Stimulated activated CD8-positive, alpha-beta memory T cell treated with anti-CD3 and anti-CD28 coated beads, Interleukin-7, amount 100 ng/mL, for 24 hours (primary cell): ENCODE data around the gene GSDMA.

Experiments
- DNase-seq: peaks from one replicate; pipeline ENCODE4 v3.0.0-alpha.2; 2020; ENCODE audit warnings: low read depth

GSDMA gene, protein sequence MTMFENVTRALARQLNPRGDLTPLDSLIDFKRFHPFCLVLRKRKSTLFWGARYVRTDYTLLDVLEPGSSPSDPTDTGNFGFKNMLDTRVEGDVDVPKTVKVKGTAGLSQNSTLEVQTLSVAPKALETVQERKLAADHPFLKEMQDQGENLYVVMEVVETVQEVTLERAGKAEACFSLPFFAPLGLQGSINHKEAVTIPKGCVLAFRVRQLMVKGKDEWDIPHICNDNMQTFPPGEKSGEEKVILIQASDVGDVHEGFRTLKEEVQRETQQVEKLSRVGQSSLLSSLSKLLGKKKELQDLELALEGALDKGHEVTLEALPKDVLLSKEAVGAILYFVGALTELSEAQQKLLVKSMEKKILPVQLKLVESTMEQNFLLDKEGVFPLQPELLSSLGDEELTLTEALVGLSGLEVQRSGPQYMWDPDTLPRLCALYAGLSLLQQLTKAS

DNA sequence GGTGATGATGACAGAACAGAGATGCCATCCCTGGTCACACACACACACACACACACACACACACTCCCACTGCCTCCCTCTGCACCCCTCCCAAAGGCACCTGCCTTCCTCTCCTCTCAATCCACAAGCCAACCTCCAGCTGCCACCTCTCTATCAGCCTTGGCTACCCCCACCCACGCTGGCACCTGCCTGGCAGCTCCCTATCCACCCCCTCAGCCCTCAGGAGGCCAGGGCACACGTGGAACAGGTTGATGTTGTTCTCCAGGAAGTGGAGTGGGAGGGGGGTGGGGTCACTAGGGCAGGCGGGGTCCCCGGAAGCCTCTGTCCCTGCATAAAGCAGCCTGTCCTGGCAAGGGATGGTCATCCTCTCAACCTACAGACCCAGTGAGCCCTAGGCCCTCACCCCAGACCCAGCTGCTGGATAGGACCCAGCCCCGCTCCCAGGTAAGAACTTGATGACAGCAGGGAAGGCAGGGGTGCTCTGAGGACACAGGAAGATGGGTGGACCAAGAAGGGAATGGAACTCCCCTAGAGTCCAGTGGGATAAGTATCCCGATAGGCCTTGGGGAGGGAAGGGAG, at the start of gene GSDMA:
Gene GSDMA, plus strand, starts transcription at position 363 of the 579 bp plus-strand sequence. CDS start 2,684 bp downstream, outside the sequence.
- no peak for DNase-seq

DNA sequence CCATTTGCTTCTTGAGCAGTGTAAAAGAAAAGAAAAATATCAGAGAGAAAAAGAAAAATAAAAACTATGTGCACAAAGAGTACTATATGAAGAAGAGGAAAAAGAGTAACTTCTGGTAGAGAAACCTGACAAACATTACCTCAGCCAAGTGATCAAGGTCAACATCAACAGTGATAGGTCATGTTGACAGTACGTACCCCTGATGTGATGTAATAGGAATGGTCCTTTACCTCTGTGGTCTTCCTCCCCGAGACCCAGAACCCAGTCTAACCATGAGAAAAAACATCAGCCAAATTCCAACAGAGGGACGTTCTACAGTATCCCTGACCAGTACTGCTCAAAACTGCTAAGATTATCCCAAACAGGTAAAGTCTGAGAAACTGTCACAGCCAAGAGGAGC, 48.8 kb upstream of the GSDMA start:
- no peak for DNase-seq

DNA sequence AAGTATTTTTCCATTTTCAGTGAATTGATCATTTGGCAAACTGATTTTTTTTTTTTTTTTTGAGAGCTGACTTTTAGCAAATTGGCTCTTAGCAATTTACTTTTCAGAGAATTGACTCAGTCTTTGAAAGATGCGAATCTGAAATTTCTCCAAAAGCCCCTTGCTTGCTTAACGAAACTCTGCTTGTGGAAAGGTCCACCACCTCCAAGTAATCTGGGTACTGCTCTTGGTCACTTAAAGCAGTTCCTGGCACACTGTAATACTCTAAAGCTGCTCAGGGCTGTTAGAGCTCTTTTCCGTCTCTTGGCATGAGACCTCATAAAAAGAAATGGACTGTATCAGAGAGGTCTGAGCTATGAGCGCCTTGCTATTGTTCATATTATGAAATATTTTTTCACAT, 47.2 kb upstream of the GSDMA start:
- DNase-seq = no peak

DNA sequence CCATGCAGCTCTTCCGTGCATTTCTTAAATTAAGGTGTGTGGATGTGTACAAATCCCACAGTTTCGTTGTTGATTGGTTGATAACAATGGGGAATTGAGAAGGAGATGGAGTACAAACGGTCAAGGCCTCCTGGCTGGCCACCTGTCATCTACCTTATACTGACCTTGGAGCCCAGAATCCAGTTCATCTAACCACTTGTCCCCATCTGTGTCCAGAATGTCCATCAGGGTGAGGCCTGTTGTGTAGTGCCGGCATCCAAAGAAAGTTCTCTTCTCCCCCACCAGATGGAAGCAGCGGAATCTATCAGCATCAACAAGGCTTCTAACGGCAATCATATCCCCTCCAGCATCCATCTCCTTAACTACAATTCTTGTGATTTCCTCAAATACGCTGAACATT, 45.9 kb upstream of the GSDMA start:
- no peak for DNase-seq

DNA sequence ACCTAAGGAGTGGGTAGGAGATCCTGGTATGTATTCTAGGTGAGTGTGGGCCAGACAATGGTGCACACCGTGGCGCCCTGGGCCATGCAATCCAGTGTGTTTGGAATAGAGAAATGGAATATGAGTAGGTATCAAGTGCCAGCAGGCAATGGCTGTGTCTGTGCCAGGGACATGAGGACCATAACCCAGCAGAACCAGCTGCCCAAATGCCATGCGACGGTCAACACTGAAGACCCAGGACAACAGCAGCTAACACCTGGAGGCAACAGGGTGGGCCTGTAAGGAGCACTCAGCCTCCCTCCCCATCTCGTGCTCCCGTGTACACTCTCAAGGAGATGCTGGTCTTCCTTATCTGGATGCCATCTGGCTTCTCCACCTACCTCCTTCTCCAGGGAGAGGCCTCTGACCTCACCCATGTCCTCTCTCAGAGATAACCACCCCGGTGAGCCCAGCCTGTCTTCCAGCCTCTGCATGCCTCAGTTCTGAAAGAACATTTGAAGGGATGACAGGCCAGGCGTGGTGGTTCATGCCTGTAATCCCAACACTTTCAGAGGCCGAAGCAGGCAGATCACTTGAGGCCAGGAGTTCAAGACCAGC, 43.6 kb upstream of the GSDMA start:
- no peak for DNase-seq

DNA sequence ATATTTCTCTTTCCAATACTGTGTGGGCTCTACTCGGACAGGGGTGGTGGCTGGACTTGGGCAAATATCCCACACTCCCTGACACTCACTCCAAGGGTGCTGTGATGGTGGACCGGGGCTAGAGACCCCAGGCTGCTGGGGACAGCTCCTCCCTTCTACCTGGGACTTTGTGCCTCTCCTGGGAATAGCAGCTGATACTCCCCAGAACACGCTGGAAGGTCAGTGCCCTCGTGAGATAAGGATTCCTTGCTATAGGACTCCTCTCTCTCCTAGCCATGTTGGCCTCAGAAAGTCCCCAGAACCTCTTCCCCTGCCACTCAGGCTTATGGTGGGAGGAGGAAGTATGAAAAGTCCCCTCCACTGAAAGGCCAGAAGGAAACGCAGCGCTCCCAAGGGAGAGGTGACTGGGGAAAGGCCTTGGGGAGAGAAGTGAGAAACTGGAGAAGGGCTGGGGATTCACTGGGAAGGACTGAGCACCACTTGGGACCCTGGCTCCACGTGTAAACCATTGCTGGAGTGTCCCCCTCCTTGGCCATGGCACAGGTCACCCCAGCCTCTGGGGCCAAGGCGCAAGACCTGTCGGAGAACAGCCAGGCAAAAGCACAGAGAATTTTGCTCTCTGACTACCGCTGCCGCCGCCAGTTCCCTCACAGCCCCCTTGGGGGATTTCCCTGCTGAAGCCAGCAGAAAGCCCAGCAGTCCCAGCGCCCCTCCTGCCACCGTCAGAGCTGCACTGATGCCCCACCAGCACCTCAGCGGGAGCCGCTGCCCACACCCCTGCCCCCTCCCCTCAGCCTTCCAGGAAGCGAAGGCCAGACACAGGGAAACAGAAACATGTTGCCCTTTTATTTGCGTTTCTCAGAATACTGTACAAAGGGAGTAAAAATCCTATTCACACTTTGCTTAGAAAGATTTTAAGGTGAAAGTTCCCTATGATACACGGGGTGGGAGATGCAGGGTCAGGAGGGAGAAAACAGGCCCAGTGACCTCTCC, 42.3 kb upstream of the GSDMA start:
- DNase-seq = no peak

DNA sequence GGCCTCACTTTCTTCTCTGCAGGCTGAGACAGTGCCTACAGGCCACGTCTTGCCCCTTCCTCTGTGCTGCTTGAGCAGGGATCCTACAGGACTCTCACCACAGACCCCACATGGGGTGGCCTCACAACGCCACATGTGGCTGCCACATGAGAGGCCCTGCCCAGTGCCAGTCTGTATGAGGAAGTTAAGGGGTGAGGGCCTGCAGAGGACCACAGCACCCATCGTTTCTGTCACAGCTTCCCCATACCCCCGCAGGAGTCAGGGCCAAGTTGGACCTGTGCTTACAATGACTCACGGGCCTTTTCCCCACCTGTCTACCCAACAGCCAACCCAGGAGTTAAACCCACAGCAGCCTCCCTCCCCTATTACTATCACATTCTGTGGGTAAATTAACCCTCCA, 41.5 kb upstream of the GSDMA start:
- DNase-seq = no peak

DNA sequence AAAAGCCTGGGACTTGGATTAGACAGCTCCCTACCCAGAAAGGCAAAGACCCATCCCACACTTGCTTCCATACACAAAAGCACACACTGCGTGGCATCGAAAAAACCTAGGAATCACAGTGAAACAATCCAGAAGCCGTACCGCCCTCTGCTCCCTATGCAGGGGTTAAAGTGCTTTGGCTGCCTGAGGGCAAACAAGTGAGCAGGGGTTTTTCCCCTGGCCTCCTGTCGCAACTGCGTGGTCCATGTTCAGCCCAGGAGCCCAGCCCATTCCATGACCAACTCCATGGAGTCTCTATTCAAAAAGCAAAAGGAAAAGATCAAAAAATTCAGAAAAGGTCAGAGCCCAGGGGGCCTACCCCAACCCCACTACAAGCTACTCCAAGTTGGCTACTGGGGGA, 40.8 kb upstream of the GSDMA start:
- DNase-seq = no peak

DNA sequence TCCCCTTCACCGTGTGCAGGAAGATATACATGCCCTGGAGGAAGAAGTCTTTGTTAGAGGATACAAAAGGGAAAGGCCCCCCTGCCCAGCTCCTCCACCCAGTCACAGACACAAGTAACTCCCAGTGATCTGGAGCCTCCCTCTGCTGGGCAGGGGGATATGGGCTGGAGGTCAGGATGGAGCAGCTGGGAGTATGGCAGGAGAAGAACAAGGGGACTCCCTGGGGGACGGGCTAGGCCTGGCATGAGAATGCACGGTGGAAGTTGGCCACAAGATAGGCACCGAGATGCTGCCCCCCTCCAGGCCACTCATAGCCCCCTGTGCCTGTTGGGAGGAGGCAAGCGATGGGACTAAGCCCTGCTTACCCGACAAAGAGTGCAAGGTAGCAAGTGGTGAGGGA, 39.6 kb upstream of the GSDMA start:
- DNase-seq = no peak

DNA sequence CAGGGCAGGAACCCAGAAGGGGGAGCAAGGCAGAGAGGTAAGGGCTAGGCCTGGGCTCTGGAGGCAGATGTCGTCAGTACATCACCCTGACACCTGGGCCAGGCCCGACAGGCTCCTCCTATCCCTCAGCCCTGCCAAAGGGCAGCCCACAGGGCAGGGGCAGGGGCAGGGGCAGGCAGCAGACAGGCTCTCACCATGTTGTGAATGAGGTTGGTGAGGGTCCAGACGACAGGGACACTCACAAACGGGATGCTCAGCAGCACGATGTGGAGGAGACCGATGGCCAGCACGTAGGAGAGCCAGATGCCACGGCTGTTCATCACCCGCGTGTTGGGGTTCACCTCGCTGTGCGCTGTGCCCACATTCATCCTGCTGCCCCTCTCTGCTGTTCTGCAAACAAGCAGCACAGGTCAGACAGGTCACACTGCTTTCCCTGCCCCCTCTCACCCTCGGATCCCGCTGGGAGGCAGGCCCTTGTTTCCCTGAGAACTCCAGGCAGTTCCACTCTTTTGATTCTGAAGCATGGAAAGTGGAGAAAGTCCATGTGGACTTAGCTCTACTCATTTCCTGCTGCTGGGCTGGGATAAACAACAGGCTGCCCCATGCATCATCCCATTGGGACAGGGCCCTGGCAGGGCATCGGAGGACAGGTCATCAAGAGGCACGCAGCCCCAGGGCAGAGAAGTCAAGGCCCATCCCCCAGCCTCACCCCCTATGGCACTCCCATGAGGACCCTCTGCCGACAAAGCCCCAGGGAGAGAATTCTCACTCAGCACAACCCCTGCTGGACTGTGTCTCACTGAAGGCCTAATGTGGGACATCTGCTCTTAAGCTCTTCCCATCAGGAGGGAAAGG, 38.7 kb upstream of the GSDMA start:
- DNase-seq = no peak

DNA sequence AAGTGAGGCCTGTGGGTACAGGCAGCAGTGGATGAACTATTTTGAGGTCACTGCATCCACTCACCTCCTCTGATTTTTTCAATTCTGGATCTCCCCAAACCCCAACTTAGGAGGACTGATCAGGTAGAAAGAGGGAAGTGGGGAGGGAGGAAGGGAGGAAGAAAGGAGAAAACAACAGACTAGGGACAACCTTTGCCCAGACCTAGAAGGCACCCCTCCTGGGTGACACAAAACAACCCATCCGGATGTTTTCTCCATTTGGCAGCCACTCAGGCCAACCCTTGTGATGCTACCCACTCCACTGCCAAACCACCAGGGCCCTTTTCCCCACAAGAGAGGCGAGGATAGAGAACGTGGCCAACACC, 38.1 kb upstream of the GSDMA start:
- DNase-seq = no peak

DNA sequence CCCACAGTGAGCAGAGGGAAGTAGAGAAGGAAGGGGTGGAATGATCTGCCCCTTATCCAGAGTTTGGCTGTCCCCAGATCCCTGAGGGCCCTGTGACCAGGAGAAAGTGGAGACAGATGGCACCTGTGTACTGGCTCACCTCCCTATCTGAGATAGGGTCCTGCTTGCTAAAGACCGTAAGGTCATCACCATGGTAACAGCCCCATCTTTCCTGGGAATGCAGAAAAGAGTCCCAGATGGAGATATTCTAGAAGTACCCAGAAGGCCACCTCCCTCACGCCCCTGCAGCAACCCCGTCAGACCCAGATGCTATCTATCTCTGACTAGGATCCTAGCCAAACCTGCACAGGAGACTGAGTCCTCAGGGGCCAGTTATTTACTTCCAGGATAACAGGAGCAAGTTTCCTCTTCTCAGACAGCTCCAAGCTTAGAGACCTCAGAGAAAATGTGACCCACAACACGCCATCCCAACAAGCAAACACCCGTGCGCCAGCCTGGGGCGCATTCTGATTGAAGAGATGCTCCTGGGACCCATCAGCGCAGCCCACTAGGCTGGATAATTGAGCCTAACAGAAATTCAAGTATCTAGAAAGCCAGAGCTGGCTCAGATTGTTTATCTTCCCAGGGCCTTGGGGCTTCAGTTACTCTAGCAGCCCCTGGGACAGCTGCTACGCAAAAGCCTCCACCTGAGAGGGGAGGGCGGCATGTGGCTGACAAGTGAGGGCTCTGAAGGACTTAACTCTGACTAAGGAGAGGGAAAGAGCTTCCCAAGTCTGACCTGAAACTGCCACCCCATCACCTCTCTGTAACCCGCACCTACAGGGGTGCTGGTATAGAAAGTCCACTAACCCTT, 37.3 kb upstream of the GSDMA start:
- DNase-seq = no peak

DNA sequence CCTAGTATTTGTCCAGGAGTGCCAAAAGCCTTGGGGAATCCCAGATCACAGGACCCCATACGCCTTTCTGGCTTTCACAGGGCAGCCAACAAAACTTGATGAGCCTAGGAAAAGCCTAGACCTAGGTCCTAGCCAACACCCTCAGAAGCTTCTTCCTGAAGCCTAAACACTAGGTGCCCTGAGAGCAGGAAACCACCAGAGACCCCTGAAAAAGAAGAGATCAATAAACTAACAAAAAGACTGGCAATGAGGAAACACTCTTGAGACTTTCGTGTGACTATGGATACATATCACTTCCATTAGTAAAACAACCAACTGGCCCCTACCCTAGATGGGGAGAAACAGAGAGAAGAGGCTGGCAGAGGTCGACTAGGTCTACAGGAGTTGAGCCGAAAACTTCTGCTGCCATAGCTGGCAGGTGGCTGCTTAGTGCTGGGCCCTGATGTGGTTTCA, 36.6 kb upstream of the GSDMA start:
- DNase-seq = no peak

DNA sequence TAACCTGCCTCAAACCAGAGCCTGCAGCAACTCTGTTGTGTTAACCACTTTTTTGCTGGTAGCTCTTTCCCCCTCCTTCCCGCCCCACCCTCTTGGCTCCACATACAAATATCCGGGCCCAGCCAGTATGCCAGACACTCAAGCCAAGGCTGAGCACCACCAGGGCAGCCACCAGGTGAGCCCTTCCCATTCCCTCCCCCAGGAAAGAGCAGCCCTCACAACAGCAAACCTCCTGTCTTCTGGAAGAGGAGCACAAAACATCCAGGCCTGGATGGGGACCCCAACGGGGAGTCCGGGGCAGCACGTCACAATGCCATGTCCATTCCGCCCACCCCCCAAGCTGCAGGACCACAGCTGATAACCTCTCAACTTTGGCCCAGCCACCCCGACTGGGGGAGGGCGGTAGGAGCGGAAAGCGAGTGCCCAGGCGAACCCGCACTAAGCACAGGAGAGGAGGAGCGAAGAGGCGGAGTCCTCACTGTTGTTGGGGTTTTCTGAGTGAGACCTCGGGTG, 36.2 kb upstream of the GSDMA start:
- peak; percentile 21 for DNase-seq

DNA sequence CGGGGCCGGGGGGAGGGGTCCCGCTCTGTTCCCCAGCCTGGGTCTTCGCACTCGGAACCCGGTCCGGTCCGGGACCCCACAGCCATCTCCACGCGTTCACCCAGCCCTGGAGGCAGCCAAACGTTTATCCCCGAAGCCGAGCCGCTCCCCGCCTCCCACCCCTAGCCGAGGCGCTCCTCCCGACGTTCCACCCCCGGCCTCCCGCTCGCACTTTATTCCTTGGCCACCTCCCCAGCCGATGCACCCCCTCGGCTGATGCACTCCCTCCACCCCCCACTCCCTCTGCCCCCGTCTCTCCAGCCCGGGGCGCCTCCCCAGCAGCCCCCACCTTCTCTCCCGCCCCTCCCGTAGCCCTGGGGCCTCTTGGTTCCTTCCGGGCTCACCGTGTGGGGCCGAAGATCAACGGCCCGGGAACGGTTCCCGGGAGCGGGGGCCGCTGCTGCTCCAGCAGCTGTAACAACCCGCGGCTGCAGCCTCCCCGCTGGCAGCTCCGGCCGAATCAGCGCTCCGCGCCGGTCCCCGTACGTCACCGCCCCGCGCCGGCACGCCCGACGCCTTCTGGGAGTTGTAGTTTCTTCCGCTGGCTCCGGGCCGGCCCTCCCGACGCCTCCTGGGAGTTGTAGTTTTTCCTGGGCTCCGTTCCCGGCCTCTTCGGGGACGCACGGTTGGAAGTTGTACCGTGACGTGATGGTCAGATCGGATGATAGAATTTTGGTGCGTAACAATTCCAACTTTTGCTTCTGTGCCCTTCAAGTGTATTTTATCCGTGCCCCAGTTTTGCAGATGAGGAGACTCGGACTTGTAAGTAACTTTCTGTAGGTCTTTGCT, 35.5 kb upstream of the GSDMA start, which contains the start of the genes LRRC3C and ORMDL3:
Gene LRRC3C, plus strand, starts transcription at position 632 of the 828 bp plus-strand sequence. CDS start 13,792 bp downstream, outside the sequence.
Gene ORMDL3, minus strand, starts transcription at position 501 of the 828 bp plus-strand sequence. CDS start 3,398 bp downstream, outside the sequence.
- peak; percentile 74 for DNase-seq

DNA sequence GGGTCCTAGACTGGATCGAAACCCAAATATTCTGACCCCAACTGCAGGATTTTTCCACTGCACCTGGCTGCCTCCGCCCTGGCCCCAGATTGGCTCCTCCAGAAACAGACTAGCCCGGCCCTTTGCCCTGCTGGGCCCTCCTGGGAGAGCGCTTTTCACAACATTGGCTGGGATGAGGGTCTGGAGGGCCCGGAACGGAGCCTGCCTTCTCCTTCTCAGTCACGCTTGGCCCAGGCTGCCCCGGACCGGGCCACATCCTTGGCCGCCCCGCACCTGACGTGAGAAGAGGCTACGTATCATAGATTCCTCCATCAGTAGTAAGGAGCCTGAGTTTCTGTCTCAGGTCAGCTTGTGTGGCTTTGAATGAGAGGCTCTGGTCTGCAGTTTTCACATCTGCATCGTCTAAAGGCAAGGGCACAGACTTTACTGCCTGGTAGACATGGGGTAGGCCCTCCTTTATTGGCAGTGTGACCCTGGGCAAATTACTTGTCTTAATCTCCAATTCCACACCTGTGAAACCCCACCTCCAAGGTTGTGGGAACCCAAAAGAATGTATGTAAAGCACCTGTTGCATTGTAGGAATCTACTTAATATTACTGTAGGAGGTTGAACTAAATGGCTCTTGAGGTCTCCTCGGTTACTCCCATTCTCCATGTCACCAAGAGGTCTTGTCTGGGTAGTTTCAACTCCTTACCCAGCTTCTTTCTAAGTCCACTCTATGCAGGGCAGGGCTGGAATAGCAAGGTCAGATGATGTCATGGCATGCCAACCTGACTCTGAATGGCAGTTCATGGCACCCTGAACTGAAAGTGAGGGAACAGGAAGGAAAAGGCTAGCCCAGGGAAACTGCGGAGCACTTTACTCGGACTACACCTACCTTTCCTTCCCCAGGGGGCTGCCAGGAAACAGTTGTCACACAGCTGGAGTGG, 34.6 kb upstream of the GSDMA start:
- DNase-seq = no peak

DNA sequence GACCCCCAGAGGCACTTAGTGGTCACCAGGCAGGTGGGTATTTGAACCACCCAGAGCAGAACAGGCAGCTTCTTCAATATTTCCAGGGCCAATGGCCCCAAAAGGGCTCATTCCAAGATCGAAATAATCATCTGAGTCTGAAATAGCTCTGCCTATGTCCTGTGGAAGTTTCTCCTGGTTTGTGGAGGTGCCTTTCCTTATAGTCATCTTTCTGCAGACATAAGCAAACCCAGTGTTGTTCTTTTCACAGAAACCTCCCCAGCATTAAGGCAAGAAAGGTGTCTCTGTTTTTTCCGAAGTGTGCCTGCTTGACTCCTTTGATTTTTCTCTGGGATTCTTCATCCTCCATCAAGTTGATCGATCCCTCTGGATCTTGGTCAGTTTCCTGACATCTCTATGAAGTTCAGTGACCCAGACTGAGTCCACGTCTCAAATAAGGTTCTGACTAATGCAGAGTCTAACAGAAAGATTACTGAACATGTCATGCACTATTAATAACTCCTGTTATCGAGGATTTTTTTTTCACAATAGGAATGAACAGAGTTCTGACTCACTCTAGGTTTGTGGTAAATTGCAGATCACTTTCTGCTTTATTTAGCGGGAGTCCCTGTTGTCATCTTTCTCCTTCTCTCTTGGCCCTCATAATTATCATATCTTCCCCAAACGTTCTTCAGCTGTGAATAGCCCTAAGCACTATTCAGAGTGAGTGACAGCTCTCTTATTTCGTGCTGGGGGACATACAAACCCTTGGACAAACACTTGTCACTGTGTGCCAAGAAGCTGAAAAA, 33.8 kb upstream of the GSDMA start:
- no peak for DNase-seq
